ENCODE results near the gene LSAMP. TPM values are rescaled to one million over a fixed set of nuclear protein-coding genes. Genes with fewer than 3 reads are reported as not detected.
"Not testable (repeated sequence)": the region's sequence is repeated elsewhere in the genome, so short reads cannot be mapped to it uniquely, and the experiment has no call there.

LSAMP gene
- total RNA-seq, 2 experiments from 2014 or later: not detected

DNA sequence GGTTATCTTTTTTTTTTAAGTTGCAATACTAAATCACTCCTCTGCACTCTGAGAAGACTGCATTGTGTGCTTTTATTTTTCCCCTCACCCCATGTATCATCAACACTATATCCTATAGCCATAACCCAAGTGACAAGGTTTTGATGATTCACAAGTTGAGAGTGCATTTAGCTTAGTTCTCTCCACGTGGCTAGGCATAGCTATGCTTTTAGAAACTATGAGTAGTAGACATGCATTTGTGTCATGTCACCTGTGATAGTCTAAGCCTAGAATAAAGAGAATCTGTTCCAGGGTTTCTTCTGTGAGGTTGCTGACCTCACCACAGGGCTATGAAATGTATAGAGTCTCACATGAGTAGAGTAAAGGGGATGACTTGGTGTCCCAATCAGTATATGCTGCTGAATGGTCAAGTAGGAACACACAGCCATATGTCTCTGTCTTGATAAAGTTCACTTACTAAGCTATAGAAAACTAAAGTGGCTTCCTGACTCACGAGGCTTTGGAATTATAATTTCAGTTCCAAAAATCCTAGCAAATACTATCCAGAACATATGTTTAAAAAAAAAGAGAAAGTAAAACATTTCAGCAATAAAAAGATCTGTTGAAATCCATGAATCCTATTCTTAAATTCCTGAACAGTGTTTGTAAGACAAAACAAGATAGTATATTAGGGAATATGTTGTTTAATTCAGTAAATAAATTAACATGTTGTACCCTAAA is 206.3 kb downstream of the LSAMP start:
- Mint-ChIP-seq H3K27me3 (ENCODE audit: low read depth) (no peaks in the 10 kb centered on the region), H3K36me3 (ENCODE audit: low read depth) (no peaks in the 10 kb centered on the region), H3K4me3 (no peak overlapping the region), H3K9me3 (peaks cover 5% of the 10 kb centered on the region), H3K27ac (no peak overlapping the region), H3K4me1 (ENCODE audit: low read depth) (no peaks in the 10 kb centered on the region)
- intact Hi-C loops (cut with micrococcal nuclease): no loop called here
- no peak for DNase-seq
- CTCF ChIA-PET: no interaction called here

DNA sequence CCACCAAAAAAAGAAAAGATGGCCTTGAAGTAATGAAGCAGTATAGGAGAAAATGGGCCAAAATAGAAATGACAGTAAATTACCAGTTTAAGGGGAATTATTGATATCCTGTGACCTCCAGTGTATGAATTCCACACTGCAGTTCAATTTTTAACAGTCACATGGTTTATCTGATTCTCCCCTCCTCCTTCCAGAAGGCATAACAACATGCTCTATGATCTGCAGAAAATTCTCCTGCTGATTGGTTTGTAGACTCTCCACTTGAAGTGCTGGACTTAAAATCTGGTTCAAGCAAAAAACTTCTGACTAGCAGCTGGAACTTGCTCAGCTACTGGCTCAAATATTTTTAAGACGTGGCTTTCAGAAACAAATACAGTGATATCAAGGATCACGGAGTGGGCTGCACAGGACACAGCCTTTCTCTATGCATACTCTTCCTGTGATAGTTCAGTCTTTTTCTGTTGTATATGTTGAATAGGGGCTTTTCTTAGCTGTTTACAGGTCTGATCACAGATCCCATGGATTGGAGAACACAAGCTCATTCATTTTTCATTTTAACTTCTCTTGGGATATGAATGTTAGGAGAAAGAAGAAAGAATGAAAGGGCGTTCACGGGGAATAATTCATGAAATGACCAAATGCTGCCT is 211.5 kb downstream of the LSAMP start:
- Mint-ChIP-seq H3K4me3 (no peak overlapping the region), H3K9me3 (no peaks in the 10 kb centered on the region), H3K27ac (no peak overlapping the region), H3K36me3 (ENCODE audit: low read depth) (no peaks in the 10 kb centered on the region), H3K4me1 (ENCODE audit: low read depth) (no peaks in the 10 kb centered on the region), H3K27me3 (ENCODE audit: low read depth) (no peaks in the 10 kb centered on the region)
- CTCF ChIA-PET: no interaction called here
- intact Hi-C loops (cut with micrococcal nuclease): no loop called here
- DNase-seq: no peak

DNA sequence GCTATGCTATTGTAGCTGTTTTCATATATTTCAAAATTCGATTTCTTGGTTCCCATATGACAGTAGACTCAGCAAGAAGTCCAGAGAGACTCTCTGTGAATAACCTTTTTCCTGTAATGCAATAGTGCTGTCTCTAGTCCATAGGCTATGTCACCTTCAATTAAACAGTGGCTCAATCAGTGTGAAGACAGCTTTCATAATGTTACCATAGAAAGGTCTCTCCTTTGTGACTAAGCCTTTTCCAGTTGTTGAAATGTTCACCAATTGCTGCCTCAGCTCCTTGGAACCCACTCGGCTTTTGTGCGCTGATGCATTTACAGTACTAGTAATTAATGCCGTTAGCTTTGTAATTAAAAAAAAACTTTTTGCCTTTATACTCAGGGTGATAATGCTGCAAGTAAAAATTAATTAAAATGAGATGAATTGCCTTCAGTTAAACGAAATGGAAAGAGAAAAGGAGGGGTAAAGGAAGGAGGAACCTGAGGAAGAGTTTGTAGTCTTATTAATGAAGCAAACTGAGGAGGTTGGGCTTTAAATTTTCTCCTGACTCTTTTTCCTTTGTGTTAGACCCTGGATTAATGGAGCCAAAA is 214.8 kb downstream of the LSAMP start:
- no peak overlapping the region for H3K27ac Mint-ChIP-seq
- H3K27me3 Mint-ChIP-seq (ENCODE audit: low read depth): no peaks in the 10 kb centered on the region
- H3K9me3 Mint-ChIP-seq: no peaks in the 10 kb centered on the region
- no peaks in the 10 kb centered on the region for H3K36me3 Mint-ChIP-seq (ENCODE audit: low read depth)
- DNase-seq: no peak
- intact Hi-C loops (cut with micrococcal nuclease): no loop called here
- no peaks in the 10 kb centered on the region for H3K4me1 Mint-ChIP-seq (ENCODE audit: low read depth)
- no peak overlapping the region for H3K4me3 Mint-ChIP-seq
- CTCF ChIA-PET: interaction anchor here (0.9 kb wide), 1 partner anchor 21 kb away, joined by 3 read pairs; no protein-coding TSS in a partner anchor

GRCh38 chr3:116226266-116226665 is 219.0 kb downstream of the LSAMP start:
- H3K27me3 Mint-ChIP-seq (ENCODE audit: low read depth): no peaks in the 10 kb centered on the region
- no peaks in the 10 kb centered on the region for H3K9me3 Mint-ChIP-seq
- DNase-seq: no peak
- CTCF ChIA-PET: no interaction called here
- no peak overlapping the region for H3K27ac Mint-ChIP-seq
- H3K4me1 Mint-ChIP-seq (ENCODE audit: low read depth): no peaks in the 10 kb centered on the region
- no peaks in the 10 kb centered on the region for H3K36me3 Mint-ChIP-seq (ENCODE audit: low read depth)
- intact Hi-C loops (cut with micrococcal nuclease): no loop called here
- no peak overlapping the region for H3K4me3 Mint-ChIP-seq

GRCh38 chr3:116216761-116217160 is 228.5 kb downstream of the LSAMP start:
- no peaks in the 10 kb centered on the region for H3K4me1 Mint-ChIP-seq (ENCODE audit: low read depth)
- CTCF ChIA-PET: no interaction called here
- intact Hi-C loops (cut with micrococcal nuclease): no loop called here
- DNase-seq: no peak
- H3K27me3 Mint-ChIP-seq (ENCODE audit: low read depth): no peaks in the 10 kb centered on the region
- no peak overlapping the region for H3K4me3 Mint-ChIP-seq
- H3K27ac Mint-ChIP-seq: no peak overlapping the region
- H3K9me3 Mint-ChIP-seq: no peaks in the 10 kb centered on the region
- H3K36me3 Mint-ChIP-seq (ENCODE audit: low read depth): no peaks in the 10 kb centered on the region

GRCh38 chr3:116211901-116212300 is 233.4 kb downstream of the LSAMP start:
- intact Hi-C loops (cut with micrococcal nuclease): no loop called here
- Mint-ChIP-seq H3K27ac (no peak overlapping the region), H3K4me1 (ENCODE audit: low read depth) (no peaks in the 10 kb centered on the region), H3K27me3 (ENCODE audit: low read depth) (no peaks in the 10 kb centered on the region), H3K4me3 (no peak overlapping the region), H3K9me3 (no peaks in the 10 kb centered on the region), H3K36me3 (ENCODE audit: low read depth) (no peaks in the 10 kb centered on the region)
- CTCF ChIA-PET: no interaction called here
- DNase-seq: no peak

DNA sequence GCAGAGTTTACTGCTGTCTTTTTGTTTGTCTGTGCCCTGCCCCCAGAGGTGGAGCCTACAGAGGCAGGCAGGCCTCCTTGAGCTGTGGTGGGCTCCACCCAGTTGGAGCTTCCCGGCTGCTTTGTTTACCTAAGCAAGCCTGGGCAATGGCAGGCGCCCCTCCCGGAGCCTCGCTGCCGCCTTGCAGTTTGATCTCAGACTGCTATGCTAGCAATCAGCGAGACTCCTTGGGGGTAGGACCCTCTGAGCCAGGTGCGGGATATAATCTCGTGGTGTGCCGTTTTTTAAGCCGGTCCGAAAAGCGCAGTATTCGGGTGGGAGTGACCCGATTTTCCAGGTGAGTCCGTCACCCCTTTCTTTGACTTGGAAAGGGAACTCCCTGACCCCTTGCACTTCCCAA is 236.5 kb downstream of the LSAMP start:
- intact Hi-C loops (cut with micrococcal nuclease); H3K9me3 Mint-ChIP-seq; H3K27me3 Mint-ChIP-seq (ENCODE audit: low read depth); H3K36me3 Mint-ChIP-seq (ENCODE audit: low read depth); DNase-seq; CTCF ChIA-PET; H3K4me3 Mint-ChIP-seq; H3K4me1 Mint-ChIP-seq (ENCODE audit: low read depth); H3K27ac Mint-ChIP-seq: not testable (repeated sequence)

DNA sequence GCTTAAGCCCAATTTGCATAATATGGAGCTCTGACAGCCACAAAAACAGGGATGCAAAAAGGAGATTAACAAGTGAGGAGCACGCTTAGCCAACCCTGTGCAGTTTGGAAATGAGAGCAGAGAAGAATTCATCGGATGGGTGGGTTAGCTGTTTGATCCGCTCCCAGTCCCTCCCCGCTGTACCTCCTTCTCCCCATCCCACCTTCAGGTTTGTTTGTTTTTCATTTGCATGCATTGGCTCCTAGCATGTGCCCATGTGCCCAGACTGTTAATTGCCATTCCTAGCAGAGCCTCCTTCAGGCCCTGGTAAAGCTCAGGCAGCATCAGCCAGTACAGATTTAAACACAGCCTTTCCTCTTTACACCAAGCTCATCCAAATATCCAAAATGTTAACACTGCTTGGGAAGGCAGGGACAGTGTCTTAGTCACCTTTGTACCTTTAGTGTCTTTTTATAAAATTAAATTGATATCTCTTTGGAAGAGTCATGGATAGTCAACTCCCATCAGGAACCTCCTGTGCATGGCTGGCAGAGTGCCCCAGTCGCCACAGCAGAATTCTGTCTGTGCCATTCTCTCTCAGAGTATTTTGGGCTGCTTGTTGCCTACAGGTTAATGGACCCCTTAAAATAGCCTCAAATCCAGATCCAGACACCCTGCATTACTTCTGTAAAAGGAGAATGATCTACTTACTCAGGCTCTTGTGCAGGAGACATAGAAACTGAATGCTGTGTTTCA is 244.2 kb downstream of the LSAMP start:
- no peaks in the 10 kb centered on the region for H3K36me3 Mint-ChIP-seq (ENCODE audit: low read depth)
- H3K4me1 Mint-ChIP-seq (ENCODE audit: low read depth): no peaks in the 10 kb centered on the region
- H3K4me3 Mint-ChIP-seq: no peak overlapping the region
- H3K27me3 Mint-ChIP-seq (ENCODE audit: low read depth): no peaks in the 10 kb centered on the region
- no peak for DNase-seq
- peaks cover 7% of the 10 kb centered on the region for H3K9me3 Mint-ChIP-seq
- intact Hi-C loops (cut with micrococcal nuclease): no loop called here
- CTCF ChIA-PET: no interaction called here
- H3K27ac Mint-ChIP-seq: no peak overlapping the region

DNA sequence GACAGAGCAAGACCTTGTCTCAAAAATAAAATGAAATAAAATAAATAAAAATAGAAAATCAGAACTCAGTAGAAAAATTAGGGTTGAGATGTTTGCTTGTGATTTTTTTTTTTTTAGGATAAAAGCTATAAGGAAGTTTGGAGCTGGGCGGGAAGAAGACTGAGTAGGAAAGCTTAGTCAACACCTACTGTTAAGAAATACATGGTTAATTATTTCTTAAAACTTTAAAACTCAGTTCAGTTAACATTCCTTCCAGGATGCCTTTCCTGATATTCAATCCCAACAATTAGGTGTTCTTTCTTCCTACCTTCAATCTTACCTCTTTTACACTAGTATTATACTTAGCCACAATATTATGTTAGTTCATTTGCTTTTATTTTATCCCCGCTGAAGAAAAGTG is 246.2 kb downstream of the LSAMP start:
- peaks cover 7% of the 10 kb centered on the region for H3K9me3 Mint-ChIP-seq
- CTCF ChIA-PET: interaction anchor here (0.5 kb wide), 1 partner anchor 289 kb away, joined by 3 read pairs; no protein-coding TSS in a partner anchor
- intact Hi-C loops (cut with micrococcal nuclease): no loop called here
- no peaks in the 10 kb centered on the region for H3K4me1 Mint-ChIP-seq (ENCODE audit: low read depth)
- no peak overlapping the region for H3K4me3 Mint-ChIP-seq
- H3K27me3 Mint-ChIP-seq (ENCODE audit: low read depth): no peaks in the 10 kb centered on the region
- DNase-seq: no peak
- no peaks in the 10 kb centered on the region for H3K36me3 Mint-ChIP-seq (ENCODE audit: low read depth)
- no peak overlapping the region for H3K27ac Mint-ChIP-seq

DNA sequence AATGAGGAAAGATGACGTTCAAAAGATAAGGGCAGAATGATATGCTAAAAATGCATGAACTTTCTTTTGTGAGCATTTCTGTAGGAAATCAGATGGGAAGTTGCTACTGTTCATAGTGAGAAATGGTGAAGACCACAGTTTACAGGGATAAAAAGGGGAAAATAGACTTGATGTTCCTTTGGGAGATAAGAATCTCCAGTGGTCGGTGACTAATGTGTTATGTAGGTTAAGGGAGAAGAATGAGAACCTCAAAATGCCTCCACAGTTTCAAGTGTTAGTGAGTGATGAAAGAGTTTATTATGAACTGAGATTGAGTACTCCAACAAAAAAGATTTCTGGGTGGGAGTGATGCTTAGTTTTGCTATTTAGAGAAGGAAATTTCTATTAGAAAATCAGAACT is 247.2 kb downstream of the LSAMP start:
- peaks cover 10% of the 10 kb centered on the region for H3K9me3 Mint-ChIP-seq
- CTCF ChIA-PET: no interaction called here
- intact Hi-C loops (cut with micrococcal nuclease): no loop called here
- DNase-seq: no peak
- no peak overlapping the region for H3K4me3 Mint-ChIP-seq
- no peaks in the 10 kb centered on the region for H3K27me3 Mint-ChIP-seq (ENCODE audit: low read depth)
- H3K4me1 Mint-ChIP-seq (ENCODE audit: low read depth): no peaks in the 10 kb centered on the region
- H3K36me3 Mint-ChIP-seq (ENCODE audit: low read depth): no peaks in the 10 kb centered on the region
- H3K27ac Mint-ChIP-seq: no peak overlapping the region

DNA sequence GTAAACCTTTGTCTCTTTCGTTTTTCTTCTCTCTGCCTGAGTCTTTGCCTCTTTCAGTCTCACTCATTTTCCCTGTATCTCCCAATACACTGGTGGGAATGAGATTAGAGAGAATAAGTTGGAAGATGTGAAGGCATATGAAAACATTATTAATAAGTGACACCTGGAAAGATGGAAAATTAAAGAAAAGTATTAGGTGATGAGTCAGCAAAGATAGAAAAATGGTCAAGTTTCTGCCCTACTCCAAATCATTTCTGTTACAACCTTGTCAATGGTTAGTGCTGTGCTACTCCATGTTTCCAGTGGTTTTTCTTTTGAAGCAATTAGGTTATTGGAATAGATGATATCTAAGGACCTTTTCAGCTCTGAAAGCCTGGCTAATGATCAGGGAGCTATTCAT is 252.8 kb downstream of the LSAMP start:
- no peak for DNase-seq
- no peaks in the 10 kb centered on the region for H3K4me1 Mint-ChIP-seq (ENCODE audit: low read depth)

GRCh38 chr3:116191409-116191808 is 253.9 kb downstream of the LSAMP start:
- DNase-seq: no peak
- CTCF ChIA-PET: no interaction called here
- no peaks in the 10 kb centered on the region for H3K27me3 Mint-ChIP-seq (ENCODE audit: low read depth)
- no peak overlapping the region for H3K4me3 Mint-ChIP-seq
- H3K4me1 Mint-ChIP-seq (ENCODE audit: low read depth): no peaks in the 10 kb centered on the region
- H3K27ac Mint-ChIP-seq: no peak overlapping the region
- H3K9me3 Mint-ChIP-seq: peaks cover 3% of the 10 kb centered on the region
- intact Hi-C loops (cut with micrococcal nuclease): no loop called here
- H3K36me3 Mint-ChIP-seq (ENCODE audit: low read depth): no peaks in the 10 kb centered on the region

More for the DNA sequence above, 252.8 kb downstream of the LSAMP start:
- Mint-ChIP-seq H3K4me3 (no peak overlapping the region), H3K27ac (no peak overlapping the region), H3K9me3 (peaks cover 5% of the 10 kb centered on the region), H3K27me3 (ENCODE audit: low read depth) (no peaks in the 10 kb centered on the region), H3K36me3 (ENCODE audit: low read depth) (no peaks in the 10 kb centered on the region)
- intact Hi-C loops (cut with micrococcal nuclease): no loop called here
- CTCF ChIA-PET: interaction anchor here (0.6 kb wide), 1 partner anchor 25 kb away, joined by 3 read pairs; no protein-coding TSS in a partner anchor

Measured in activated naive CD4-positive, alpha-beta T cell treated with anti-CD3 and anti-CD28 coated beads for 36 hours (primary cell).